OCI-LY3 (cell line): ENCODE measurements around the gene FLOT2.

ENCODE experiments used
- EZH2phosphoT487 ChIP-seq: fragments of 200-600 bp; shearing (Covaris generic); IDR thresholded peaks from 2 replicates; pipeline ENCODE4 v1.6.1; 2018; ENCODE audit warnings: antibody characterized with exemption, mixed run types, low read depth
- TF ChIP-seq, protein P1 (sequence below): fragments of 200-600, 300-600 bp; sonication (generic); IDR thresholded peaks from 2 replicates; pipeline ENCODE4 v1.5.1; 2014; ENCODE audit warnings: antibody characterized with exemption, low read length, low read depth

DNA sequence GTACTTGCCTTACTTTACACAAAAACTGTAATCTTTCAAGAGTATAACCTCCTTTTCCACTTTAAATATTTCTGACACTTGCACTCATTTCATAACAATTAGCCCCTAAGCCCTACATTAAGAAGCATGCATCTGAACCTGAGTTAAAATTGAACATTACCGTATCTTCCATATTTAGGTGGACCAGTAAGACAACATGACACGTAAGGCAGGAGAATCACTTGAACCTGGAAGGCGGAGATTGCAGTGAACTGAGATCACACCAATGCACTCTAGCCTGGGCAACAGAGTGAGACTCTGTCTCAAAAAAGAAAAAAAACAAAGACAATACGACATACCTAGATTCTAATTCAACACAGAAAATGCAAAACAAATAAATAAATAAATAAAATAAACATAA lies 46.8 kb upstream of the FLOT2 start:
- no peak for TF ChIP-seq EZH2phosphoT487
- TF ChIP-seq, protein P1, sequence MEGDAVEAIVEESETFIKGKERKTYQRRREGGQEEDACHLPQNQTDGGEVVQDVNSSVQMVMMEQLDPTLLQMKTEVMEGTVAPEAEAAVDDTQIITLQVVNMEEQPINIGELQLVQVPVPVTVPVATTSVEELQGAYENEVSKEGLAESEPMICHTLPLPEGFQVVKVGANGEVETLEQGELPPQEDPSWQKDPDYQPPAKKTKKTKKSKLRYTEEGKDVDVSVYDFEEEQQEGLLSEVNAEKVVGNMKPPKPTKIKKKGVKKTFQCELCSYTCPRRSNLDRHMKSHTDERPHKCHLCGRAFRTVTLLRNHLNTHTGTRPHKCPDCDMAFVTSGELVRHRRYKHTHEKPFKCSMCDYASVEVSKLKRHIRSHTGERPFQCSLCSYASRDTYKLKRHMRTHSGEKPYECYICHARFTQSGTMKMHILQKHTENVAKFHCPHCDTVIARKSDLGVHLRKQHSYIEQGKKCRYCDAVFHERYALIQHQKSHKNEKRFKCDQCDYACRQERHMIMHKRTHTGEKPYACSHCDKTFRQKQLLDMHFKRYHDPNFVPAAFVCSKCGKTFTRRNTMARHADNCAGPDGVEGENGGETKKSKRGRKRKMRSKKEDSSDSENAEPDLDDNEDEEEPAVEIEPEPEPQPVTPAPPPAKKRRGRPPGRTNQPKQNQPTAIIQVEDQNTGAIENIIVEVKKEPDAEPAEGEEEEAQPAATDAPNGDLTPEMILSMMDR = no peak
